GM12872 (cell line): ENCODE measurements around the gene CNRIP1.

Experiments
- TF ChIP-seq, protein P1 (sequence below): IDR thresholded peaks from 3 replicates; pipeline ENCODE4 v1.5.1; 2011; ENCODE audit warnings: low read depth, mild to moderate bottlenecking, low read length, moderate library complexity; ENCODE audit not compliant: insufficient read depth

CNRIP1 gene

GRCh38 chr2:68345129-68345875, 25.6 kb upstream of the CNRIP1 start:
- TF ChIP-seq, protein P1, sequence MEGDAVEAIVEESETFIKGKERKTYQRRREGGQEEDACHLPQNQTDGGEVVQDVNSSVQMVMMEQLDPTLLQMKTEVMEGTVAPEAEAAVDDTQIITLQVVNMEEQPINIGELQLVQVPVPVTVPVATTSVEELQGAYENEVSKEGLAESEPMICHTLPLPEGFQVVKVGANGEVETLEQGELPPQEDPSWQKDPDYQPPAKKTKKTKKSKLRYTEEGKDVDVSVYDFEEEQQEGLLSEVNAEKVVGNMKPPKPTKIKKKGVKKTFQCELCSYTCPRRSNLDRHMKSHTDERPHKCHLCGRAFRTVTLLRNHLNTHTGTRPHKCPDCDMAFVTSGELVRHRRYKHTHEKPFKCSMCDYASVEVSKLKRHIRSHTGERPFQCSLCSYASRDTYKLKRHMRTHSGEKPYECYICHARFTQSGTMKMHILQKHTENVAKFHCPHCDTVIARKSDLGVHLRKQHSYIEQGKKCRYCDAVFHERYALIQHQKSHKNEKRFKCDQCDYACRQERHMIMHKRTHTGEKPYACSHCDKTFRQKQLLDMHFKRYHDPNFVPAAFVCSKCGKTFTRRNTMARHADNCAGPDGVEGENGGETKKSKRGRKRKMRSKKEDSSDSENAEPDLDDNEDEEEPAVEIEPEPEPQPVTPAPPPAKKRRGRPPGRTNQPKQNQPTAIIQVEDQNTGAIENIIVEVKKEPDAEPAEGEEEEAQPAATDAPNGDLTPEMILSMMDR: no peak

GRCh38 chr2:68344031-68344430, 24.3 kb upstream of the CNRIP1 start:
- TF ChIP-seq, protein P1: no peak

GRCh38 chr2:68342470-68342869, 22.7 kb upstream of the CNRIP1 start:
- TF ChIP-seq, protein P1: no peak

GRCh38 chr2:68341583-68341982, 21.8 kb upstream of the CNRIP1 start:
- TF ChIP-seq, protein P1: no peak

DNA sequence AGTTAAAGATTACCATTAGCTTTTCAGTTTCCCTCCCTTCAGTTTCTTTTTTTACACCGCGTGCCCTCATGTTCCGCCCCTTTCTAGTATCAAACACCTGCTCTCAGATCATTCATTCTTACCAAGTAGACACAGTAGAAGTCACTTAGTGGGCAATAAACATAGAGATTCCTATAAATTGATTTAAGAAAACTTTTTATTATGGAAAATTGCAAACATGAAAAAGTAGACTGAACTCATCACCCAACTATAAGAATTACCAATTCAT, 21.2 kb upstream of the CNRIP1 start:
- TF ChIP-seq, protein P1: no peak

DNA sequence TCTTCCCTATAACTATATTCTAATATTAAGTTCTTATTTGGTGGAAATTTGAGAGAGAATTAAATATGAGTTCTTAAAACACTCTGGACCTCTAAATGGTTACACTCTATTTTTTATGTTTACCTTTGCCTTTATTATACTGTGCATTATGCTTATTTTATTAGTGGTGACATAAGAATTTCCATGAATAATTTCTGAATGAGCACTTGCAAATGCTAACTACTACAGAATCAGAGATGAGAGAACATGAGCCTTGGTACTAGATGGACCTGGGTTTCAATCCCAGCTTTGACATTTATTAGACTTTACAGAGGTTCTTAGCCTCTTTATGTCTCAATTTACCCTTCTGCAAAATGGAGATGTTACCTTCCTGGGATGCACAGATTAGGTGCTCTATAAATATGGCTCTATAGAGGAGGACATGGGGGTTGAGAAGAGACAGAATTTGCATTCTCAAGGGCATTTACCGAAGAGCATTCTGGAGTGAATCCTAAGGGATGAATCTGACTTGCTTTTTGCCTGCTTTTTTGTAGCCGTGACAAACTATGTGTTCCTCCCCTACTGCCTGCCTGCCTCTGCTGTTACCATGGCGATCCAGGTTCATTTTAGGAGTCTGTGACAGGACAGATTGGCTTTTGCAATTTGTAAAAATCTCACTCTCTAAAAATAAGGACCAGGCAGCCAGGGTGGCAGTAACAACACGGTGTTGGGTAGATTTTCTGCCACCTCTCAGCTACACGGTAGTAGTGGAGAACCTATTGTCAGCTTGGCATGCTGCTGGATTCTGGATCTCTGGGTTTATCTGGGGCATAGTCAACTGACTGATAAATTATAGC, 20.7 kb upstream of the CNRIP1 start:
- TF ChIP-seq, protein P1: no peak

DNA sequence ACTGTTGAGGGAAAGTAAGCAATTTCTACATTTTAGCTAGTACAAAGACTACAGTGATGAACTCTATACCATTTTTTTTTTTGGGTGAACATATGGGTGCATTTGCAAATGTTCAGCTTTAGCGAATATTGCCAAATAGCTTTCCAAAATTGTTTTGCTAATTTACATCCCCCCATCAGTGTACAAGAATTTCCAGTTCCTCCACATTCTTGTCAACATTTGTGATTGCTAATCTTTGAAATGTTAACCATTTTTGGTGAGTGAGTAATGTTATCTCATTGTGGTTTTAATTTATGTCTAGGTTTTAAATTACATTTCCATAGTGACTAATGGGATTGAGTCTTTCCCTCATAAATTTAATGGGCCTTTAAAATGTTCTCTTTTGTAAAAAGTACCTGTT, 16.4 kb upstream of the CNRIP1 start:
- TF ChIP-seq, protein P1: no peak
